Renal cortex interstitium (tissue), 11 donors: ENCODE measurements around the gene DTWD2. TPM values are rescaled to one million over a fixed set of nuclear protein-coding genes. Genes with fewer than 3 reads are reported as not detected.
"Not testable (repeated sequence)": the region's sequence is repeated elsewhere in the genome, so short reads cannot be mapped to it uniquely, and the experiment has no call there.

Experiments used
- DNase-seq, 11 donors: peaks; one replicate each; pipeline ENCODE4 v3.0.0-alpha.2; 2013; ENCODE audit warnings: low read depth in 9 of 11, low spot score in 4 of 11; ENCODE audit errors: extremely low read depth in 1 of 11
- polyA plus RNA-seq, 3 donors: library from polyadenylated mRNA; unstranded; fragments of 120-200 nt; gene quantifications; one replicate each; pipeline ENCODE4 v1.2.1, GENCODE V29; 2013; ENCODE audit not compliant: insufficient read length in 3 of 3

The DTWD2 gene
- polyA plus RNA-seq, 3 donors = 12.2 to 14.7 (median 13.4) TPM

GRCh38 chr5:118906947-118907346, 81.4 kb downstream of the DTWD2 start:
- DNase-seq = no peak

- no peak for DNase-seq
Measured at GRCh38 chr5:118905196-118905595, 83.2 kb downstream of the DTWD2 start.

DNA sequence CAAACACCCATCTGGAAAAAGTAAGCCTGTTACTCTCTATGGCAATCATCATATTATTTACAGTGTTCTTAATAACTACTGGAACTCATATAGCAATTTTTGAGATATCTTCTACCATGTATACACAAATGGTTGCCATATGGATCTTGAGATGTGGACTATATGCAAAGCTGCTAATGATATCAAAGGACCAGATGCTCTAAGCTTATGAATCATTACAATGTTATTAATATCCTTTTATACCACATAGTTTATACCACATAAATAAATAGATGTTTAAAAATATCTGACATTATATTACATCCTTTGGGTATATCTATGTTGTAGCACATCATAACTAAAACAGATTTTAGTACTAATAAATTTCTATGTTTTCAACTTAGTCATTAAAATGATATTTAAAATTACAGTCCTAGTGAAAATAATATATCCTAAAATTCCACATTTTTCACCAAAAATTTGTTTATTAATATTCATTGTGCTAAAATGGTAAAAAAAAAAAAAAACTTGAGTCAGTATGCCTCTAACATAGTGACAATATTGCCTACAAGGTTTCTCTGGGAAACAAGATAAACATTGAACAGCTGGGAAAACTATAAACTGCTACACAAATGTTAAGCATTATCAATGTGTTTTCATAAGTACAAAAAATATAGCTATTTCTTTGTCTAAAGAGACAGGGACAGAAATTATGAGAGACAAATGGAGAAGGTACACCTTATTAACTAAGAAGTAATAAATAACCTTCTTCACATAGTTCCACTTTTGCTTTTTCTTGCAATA, 85.5 kb downstream of the DTWD2 start:
- DNase-seq = no peak

DNA sequence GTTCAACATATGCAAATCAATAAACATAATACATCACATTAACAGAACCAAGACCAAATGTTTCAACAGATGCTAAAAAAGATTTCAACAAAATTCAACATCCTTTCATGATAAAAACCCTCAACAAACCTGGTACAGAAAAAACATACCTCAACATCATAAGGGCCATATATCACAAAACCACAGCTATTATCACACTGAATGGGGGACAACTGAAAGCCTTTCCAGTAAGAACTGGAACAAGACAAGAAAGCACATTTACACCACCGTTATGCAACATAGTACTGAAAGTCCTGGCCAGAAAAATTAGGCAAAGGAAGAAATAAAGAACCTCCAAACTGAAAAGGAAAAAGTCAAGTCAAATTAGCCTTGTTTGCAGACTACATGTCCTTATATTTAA, 93.6 kb downstream of the DTWD2 start:
- DNase-seq = no peak

DNA sequence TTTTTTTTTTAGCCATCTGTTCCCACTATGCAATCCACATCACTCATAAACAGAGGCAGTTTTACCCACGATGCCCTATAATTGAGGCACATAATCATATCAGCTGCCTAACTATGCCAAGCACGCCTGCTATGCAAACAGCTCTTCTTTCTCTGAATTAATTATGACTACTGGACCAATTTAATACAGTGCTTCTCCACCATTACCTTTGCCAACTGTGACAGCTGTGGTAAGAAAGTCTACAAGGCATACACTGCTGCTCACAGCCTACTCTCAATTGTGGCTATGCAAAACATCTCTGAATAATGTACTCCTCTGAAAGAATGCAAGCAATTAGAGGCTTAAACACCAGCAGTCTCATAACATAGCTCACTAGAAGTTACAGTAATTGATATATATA, 97.1 kb downstream of the DTWD2 start:
- DNase-seq = no peak

DNA sequence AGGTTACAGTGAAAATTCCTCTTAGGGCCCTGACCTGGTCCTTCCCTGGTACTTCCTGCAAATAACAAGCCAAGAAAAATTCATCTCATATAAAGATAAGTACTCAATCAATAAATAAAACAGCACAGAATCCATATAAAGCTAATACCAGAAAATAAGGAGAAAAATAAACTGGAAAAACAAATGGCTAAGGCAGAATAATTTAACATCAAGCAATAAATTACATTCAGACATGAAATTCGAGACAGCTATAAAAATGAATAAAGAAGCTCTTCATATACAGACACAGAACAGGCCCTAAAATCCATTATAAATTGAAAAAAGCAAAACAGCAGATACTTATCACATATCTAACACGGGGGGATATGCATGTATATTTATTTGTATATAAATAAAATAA, 99.2 kb downstream of the DTWD2 start:
- no peak for DNase-seq

DNA sequence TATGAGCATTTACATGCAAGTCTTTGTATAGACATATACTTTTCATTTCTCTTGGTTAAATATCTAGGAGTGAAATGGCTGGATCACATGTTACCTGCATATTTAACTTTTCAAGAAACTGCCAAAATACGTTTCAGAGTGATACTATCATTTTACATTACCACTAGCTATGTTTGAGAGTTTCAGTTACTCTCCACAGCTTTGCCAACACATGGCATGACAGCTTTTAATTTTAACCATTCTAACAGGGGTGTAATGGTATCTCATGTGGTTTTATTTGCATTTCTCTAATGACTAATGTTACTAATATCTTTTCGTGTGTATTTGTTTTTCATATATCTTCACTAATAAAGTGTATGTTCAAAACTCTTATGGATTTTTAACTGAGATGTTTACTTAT, 99.8 kb downstream of the DTWD2 start:
- no peak for DNase-seq

GRCh38 chr5:118883362-118883761, 105.0 kb downstream of the DTWD2 start:
- DNase-seq = no peak

- DNase-seq = no peak
Measured at GRCh38 chr5:118882666-118883065, 105.7 kb downstream of the DTWD2 start.

- DNase-seq = not testable (repeated sequence)
Measured at GRCh38 chr5:118876852-118877251, 111.5 kb downstream of the DTWD2 start.

DNA sequence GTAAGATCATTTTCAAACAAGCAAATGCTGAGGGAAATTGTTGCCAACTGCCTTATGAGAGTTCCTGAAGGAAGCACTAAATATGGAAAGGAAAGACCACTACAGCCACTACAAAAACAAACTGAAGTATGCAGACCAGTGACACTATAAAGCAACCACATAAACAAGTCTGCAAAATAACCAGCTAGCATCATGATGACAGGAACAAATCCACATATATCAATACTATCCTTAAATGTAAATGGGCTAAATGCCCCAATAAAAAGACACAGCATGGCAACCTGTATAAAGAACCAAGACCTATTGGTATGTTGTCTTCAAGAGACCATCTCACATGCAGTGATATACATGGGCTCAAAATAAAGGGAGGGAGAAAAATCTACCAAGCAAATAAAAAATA, 113.2 kb downstream of the DTWD2 start:
- no peak for DNase-seq

- no peak for DNase-seq
Measured at GRCh38 chr5:118873417-118873816, 114.9 kb downstream of the DTWD2 start.

GRCh38 chr5:118863345-118863744, 125.0 kb downstream of the DTWD2 start:
- DNase-seq = no peak

GRCh38 chr5:118862596-118862995, 125.8 kb downstream of the DTWD2 start:
- no peak for DNase-seq

GRCh38 chr5:118857700-118858099, 130.6 kb downstream of the DTWD2 start:
- no peak for DNase-seq

- no peak for DNase-seq
Measured at GRCh38 chr5:118854819-118855218, 133.5 kb downstream of the DTWD2 start.

GRCh38 chr5:118851785-118852184, 136.6 kb downstream of the DTWD2 start:
- DNase-seq = not testable (repeated sequence)

DNA sequence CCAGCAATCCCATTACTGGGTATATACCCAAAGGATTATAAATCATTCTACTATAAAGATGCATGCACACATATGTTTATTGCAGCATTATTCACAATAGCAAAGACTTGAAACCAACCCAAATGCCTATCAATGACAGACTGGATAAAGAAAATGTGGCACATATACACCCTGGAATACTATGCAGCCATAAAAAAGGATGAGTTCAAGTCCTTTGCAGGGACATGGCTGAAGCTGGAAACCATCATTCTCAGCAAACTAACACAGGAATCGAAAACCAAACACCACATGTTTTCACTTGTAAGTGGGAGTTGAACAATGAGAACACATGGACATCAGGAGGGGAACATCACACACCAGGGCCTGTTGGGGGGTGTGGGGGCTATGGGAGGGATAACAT, 138.8 kb downstream of the DTWD2 start:
- not testable (repeated sequence) for DNase-seq

DNA sequence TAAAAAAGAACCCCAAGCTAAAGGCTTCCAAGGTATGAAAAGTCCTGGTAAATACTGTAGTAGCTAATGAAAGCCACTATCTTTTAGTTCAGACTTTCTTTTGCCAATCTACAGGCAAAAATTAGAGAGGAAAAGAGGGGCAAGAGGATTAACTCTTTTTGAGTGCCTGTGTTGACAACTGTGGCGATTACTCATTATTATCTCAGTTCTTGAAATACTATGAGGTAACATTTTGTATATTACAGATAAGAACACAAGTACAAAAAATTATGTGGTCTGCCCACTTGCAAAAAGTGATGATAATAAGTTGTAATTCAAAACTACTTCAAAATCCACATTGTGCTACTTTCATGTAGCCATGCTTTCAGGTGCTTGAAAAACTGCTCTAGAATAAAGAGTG, 144.0 kb downstream of the DTWD2 start:
- DNase-seq = no peak

GRCh38 chr5:118834710-118835109, 153.6 kb downstream of the DTWD2 start:
- DNase-seq = no peak

DNA sequence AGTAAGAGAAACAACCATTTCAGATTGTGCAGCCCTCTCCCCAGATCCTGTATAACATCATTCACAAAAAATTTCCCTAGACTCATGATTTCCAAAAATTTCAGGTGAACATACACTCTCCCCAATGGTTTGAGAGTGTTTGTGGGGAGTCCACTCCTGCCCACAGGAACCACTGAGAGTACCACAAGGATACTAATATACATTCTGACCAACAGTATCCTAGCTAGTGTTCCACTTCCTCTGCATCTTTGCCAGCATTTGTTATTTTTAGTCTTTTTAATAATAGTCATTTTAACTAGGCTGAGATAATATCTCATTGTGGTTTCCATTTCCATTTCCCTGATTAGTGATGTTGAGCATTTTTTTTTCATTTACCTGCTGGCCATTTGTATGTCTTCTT, 155.4 kb downstream of the DTWD2 start:
- DNase-seq = no peak
